Nephron (organoid): ENCODE data around the gene FBXW8.

ENCODE experiments used
- H3K27ac Mint-ChIP-seq, 3 experiments: 2 replicates each; pipeline ENCODE4 v1.8.0; 2020; ENCODE audit warnings: mixed read lengths in 3 of 3, mild to moderate bottlenecking in 2 of 3, moderate library complexity in 1 of 3
- H3K27me3 Mint-ChIP-seq: 2 replicates; pipeline ENCODE4 v1.8.0; 2021; ENCODE audit warnings: low read depth, mild to moderate bottlenecking, moderate library complexity, mixed read lengths
- H3K36me3 Mint-ChIP-seq: 2 replicates; pipeline ENCODE4 v1.8.0; 2020; ENCODE audit warnings: low read depth, mixed read lengths
- H3K4me1 Mint-ChIP-seq: 2 replicates; pipeline ENCODE4 v1.8.0; 2020; ENCODE audit warnings: mixed read lengths
- H3K4me3 Mint-ChIP-seq, 3 experiments: 2 replicates each; pipeline ENCODE4 v1.8.0; 2020; ENCODE audit warnings: mild to moderate bottlenecking in 3 of 3, mixed read lengths in 3 of 3, moderate library complexity in 2 of 3
- H3K9me3 Mint-ChIP-seq: 2 replicates; pipeline ENCODE4 v1.8.0; 2020; ENCODE audit warnings: mixed read lengths
- CTCF ChIP-seq, 3 experiments: fragments of 200-600 bp; sonication (generic); IDR thresholded peaks; one replicate each; pipeline ENCODE4 v1.5.0; 2021; ENCODE audit warnings: antibody characterized with exemption in 3 of 3; ENCODE audit not compliant: unreplicated experiment in 3 of 3

FBXW8 gene

DNA sequence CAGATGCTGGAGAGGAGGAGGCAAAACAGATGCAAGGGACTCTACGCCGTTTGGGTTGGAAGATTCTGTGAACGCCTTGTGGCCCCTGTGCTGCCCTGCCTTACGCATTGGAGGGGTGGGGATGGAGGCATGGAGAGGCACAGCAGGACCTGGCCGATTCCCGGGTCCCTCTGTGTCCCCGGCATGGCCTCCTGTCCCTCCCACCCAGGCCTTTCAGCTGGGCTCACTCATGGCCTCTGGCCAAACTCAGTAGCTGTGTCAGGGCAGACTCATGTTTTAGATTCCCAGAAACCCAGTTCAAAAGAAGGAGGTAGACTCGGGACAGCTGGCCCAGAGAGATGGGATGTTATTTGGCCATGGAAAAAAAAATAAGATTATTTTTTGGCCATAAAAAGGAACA lies 148.4 kb downstream of the FBXW8 start:
- peaks cover 4% of the 10 kb centered on the region for H3K9me3 Mint-ChIP-seq
- no peaks in the 10 kb centered on the region for H3K4me1 Mint-ChIP-seq
- TF ChIP-seq CTCF (IDR thresholded peaks at IDR 0.05; ENCODE audit: unreplicated experiment in 3 of 3), result no peak
- no peaks in the 10 kb centered on the region for H3K36me3 Mint-ChIP-seq
- no peak overlapping the region for H3K27ac Mint-ChIP-seq
- no peak overlapping the region for H3K4me3 Mint-ChIP-seq
- H3K27me3 Mint-ChIP-seq, result peaks cover 28% of the 10 kb centered on the region

DNA sequence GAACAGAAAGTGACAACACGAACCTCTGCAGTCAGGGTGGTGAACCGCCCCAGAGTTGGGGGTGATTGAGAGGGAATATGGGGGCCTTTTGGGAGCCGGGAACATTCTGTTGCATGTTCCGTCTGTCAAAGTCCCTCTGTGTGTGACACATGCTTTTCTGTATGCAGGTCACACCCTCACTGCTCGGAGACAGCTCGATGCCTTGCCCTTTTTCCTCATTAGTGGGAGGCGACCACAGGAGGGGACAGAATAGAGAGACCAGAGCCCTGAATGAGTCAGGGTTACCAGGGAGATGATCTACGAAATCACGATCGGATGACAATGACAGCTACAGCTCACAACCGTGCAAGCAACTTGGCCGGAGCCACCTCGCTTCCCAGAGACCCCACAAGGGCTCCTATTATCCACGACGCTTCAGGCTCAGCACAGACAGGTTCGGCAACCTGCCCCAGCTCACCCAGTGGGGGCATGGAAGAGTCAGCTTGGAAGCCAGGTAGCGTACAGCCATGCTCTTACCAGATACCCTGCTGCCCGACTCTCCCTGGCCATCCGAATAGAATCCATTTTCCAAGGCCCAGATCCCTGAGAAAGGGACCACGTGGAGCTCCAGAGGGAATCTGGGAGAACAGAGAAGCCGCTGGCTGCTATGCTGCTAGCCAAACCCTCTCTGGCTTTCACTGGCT lies 149.6 kb downstream of the FBXW8 start:
- Mint-ChIP-seq H3K4me1 (no peaks in the 10 kb centered on the region), H3K36me3 (no peaks in the 10 kb centered on the region), H3K9me3 (peaks cover 4% of the 10 kb centered on the region), H3K27ac (no peak overlapping the region), H3K4me3 (no peak overlapping the region), H3K27me3 (peaks cover 29% of the 10 kb centered on the region)
- TF ChIP-seq CTCF (IDR thresholded peaks at IDR 0.05; ENCODE audit: unreplicated experiment in 3 of 3), result no peak

DNA sequence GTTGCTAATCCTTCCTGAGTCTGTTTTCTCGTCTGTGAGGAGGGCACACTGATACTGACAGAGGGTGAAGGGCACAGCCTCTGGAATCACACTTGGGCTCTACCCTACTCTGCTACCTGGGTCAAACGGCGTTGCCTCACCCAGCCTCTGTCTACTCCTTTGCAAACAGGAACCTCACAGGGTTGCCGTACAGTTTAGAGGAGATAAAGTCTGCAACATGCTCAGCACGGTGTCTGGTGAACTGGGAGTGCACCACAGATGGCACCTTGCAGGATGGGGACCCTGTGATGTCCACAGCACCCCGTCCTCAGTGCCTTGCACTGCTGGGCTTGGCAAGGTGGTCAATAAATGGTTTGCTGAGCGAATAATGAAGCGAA lies 150.2 kb downstream of the FBXW8 start:
- Mint-ChIP-seq H3K4me3 (no peak overlapping the region), H3K9me3 (peaks cover 4% of the 10 kb centered on the region), H3K4me1 (no peaks in the 10 kb centered on the region), H3K36me3 (no peaks in the 10 kb centered on the region), H3K27ac (no peak overlapping the region), H3K27me3 (peaks cover 29% of the 10 kb centered on the region)
- no peak for TF ChIP-seq CTCF (IDR thresholded peaks at IDR 0.05; ENCODE audit: unreplicated experiment in 3 of 3)

GRCh38 chr12:117061555-117062079 lies 150.9 kb downstream of the FBXW8 start:
- H3K4me3 Mint-ChIP-seq, result no peak overlapping the region
- H3K4me1 Mint-ChIP-seq, result no peaks in the 10 kb centered on the region
- TF ChIP-seq CTCF (IDR thresholded peaks at IDR 0.05; ENCODE audit: unreplicated experiment in 3 of 3), result no peak
- peaks cover 29% of the 10 kb centered on the region for H3K27me3 Mint-ChIP-seq
- H3K27ac Mint-ChIP-seq, result no peak overlapping the region
- H3K9me3 Mint-ChIP-seq, result peaks cover 4% of the 10 kb centered on the region
- H3K36me3 Mint-ChIP-seq, result no peaks in the 10 kb centered on the region

GRCh38 chr12:117063162-117063911 lies 152.6 kb downstream of the FBXW8 start:
- Mint-ChIP-seq H3K27me3 (peaks cover 27% of the 10 kb centered on the region), H3K9me3 (no peaks in the 10 kb centered on the region), H3K36me3 (no peaks in the 10 kb centered on the region), H3K4me3 (no peak overlapping the region), H3K4me1 (no peaks in the 10 kb centered on the region), H3K27ac (peak overlapping the region in 1 of 3 experiments; percentile 52)
- no peak for TF ChIP-seq CTCF (IDR thresholded peaks at IDR 0.05; ENCODE audit: unreplicated experiment in 3 of 3)
